Germinal center (tissue), 1 donor: ENCODE data around the gene SMYD3.

ENCODE experiments used
- DNase-seq: peaks from one replicate; pipeline ENCODE4 v3.0.0; 2012; ENCODE audit warnings: mixed read lengths, low spot score

The SMYD3 gene

DNA sequence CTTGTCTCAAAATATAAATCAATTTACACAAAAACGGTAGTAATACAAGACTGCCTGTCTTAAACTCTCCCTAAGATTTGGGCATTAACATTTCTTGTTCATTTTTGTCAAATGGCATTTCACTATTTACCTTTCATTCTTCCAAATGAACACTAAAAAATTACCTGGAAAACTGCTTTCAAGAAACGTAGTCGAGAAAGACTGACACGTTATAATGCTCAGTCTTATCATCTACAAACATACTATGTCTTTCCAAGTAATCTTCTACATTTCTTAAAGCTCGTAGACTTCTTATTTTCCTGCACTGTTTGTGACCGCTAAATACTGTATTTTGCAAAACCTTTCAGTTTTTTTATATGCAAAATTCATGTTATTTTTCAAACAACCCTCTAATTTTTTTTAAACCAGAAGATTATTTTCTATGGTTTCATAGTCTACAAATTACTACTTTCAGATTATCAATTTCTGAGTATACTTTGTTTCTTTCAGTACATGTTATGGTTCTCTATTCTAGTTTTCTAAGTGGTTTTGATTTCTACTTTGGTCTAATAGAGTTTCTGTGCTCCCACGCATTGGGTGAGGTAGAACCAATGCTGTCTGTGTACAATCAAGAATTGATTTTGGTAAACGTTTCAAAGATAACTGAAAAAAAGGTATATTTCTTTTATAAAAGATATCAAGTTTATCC lies 336.4 kb downstream of the SMYD3 start:
- DNase-seq, result no peak

DNA sequence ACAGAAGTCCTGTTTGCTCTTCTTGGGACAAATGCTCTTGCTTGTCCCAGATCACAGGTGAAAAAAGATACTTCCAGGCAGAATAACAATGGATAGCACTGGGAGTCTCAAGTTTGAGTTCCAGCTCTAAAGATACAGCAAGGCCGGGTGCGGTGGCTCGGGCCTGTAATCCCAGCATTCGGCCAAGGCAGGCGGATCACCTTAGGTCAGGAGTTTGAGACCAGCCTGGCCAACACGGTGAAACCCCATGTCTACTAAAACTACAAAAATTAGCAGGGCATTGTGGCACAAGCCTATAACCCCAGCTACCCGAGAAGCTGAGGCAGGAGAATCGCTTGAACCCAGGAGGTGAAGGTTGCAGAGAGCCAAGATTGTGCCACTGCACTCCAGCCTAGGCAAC lies 337.6 kb downstream of the SMYD3 start:
- DNase-seq, result no peak

GRCh38 chr1:246169019-246169418 lies 338.1 kb downstream of the SMYD3 start:
- DNase-seq, result no peak

GRCh38 chr1:246166841-246167240 lies 340.2 kb downstream of the SMYD3 start:
- DNase-seq, result no peak

DNA sequence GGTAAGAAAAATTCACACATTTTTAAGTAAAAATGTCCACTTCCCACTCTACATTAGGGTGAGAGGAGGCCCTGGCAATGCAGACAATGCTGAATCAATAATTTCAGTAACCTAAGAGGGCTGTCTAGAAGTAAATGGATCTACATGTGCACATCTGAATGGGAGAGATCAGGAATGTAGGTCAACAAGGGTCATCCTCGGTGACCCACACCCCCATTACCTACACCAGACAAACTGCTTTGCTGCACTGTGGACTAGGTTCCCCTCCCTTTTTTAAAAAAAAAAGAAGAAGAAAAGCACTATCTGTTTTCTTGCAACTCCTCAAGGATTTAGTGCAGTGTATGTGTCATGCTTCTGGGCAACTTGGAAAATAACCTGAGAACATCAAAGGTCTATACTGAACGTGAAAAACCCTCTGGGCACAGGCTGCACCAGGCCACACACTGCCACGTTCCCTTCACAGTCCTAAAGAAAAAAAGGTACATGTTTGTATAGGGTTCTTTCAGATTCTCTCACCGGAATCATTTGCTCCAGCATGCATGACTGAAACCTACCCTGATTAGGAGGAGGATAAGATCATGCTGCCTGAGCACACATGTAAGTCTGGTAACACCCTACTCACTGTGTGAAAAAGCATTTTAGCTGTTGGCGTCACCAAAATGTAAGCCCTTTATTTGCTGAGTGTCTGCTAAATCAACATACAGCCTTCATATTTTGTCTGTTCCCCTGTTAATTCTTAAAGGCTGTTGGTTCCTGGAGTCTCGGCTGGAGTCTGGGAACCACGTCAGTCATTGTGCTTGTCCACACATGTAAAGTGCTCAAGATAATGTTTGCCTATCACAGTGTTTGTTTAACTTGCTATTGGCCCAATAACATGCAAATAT lies 341.0 kb downstream of the SMYD3 start:
- no peak for DNase-seq

- no peak for DNase-seq
These were observed 342.3 kb downstream of the SMYD3 start for GRCh38 chr1:246164764-246165163.

DNA sequence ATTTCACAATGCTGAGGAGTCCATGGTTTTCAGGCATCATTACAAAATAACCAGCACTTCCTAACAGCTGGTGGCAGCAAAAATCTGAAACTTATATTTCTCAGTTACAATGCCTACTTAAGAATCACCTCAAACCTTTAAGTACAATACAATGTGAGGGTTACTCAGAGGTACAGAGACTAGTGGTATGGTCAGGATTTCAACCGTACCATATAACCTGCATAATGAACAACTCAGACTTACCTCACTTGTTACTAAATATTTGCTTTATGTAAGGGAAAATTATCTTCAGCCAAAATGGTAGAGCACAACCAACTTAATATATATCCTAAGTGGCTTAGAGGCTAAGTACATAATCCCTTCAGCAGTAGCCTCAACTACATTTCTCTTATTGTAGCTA lies 344.5 kb downstream of the SMYD3 start:
- DNase-seq, result no peak

DNA sequence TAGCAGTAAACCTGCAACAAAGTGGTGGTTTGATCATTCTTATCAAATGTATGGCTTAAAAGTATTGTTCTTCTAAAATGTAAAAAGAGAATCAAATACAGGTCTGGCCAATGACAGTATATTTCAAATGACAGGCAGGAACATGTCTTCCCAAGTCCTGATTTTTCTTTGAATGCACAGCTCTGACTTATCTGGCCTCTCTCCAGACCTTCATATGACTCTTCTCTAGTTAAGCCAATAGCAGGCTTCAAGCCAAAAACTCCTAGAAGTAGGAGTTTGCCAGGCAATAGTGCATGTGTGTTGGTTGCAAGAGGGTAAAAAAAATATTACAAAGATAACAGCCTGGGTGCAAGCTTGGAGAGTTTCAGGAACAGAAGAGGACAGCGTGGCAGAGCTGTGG lies 345.5 kb downstream of the SMYD3 start:
- DNase-seq, result no peak

DNA sequence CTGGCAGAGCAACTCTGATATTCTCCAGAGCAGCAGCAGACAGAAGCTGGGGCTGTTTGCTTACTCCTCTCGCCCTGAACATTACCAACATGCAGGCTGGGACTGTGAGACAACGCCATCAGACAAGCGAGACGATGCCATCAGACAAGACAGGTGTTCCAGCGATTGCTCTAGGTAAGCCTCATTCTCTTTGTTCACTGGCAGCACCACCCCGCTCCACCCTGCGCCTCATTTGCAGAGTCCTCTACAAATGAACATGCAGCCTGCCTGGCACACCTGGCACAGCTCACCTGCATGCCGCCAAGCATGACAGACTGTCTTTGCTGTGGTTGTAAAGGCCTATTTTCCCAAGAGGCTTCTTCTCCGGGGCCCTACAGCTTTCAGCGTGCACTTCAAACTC lies 346.2 kb downstream of the SMYD3 start:
- no peak for DNase-seq

GRCh38 chr1:246160374-246160773 lies 346.7 kb downstream of the SMYD3 start:
- no peak for DNase-seq

DNA sequence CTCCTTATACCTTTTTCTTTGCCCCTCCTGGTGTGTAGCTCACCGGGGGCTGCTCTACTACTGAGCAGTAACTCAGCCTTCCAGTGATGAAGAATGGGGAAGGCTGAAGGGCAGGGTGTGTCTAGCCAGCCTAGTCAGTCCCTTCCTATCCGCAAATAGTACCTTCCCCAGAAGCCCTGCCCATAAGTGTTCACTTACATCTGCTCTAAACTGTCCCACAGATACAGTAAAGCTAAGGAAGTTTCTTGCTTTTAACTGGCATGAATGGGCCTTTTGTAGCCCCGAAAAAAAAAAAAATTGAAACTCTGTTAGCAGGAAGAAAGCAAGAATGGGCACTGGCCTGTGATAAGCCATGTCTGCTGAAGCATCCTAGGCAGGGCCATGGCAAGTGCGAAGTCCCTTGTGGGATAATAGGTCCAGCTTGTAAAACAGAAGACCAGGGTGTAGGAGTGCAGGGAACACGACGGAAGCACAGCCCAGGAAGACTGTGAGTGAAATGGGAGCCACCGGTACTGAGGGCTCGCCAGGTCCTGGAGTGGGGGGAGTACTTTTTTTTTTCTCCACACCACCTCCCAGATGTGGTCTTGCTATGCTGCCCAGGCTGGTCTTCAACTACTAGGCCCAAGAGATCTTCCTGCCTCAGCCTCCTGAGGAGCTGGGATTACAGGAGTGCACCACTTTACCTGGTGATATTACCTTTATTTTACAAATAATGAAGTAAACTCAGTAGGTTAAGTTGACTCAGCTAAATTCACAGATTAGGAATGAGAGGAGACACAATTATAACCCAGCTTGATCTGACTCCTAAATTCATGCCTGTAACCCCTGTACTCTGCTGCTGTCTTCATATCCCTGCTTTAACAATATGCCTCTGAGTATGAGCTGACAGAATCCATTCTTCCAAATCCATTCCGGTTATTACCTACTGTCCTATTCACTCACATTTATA lies 347.5 kb downstream of the SMYD3 start:
- no peak for DNase-seq

GRCh38 chr1:246158131-246158530 lies 348.9 kb downstream of the SMYD3 start:
- DNase-seq, result no peak

GRCh38 chr1:246157516-246157915 lies 349.6 kb downstream of the SMYD3 start:
- no peak for DNase-seq

GRCh38 chr1:246156847-246157246 lies 350.2 kb downstream of the SMYD3 start:
- DNase-seq, result no peak

GRCh38 chr1:246155923-246156322 lies 351.2 kb downstream of the SMYD3 start:
- no peak for DNase-seq

DNA sequence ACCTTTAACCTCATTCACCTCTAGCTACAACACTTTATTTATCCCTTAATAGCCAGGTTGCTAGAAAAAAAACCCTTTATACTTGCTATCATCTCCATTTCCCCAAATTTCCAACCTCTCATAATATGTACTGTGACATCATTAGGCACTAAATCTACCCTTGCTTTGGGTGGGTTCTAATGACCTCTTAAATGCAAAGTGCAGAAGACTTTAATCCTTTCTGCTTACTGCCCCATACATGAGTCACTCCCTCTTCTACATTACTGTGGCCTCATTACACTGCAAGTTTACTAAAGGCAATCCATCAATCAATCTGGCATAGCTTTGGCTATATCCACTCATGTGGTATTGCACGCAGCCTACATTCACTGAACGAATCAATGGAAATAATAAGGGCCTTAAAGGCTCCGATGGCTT lies 353.3 kb downstream of the SMYD3 start:
- no peak for DNase-seq

DNA sequence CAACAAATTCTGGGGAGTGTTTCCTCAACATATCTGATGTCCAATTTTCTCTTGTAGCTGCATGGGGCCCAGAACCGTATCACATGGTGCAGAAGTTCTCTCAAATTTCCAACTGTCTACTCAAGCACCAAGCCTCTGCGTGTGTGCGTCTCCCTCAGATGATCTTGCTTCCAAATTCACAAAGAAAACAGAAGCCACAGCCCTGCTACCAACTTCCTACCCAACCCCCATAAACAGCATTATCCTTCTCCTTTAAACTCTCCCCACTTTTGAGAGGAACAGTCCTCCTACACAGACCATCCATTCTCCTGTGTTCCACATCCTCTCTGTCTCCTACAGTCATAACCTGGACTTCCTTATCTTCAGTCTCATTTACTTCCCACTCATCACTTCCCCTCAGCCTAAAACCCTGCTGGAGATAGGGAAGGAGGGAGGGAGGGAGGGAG lies 354.1 kb downstream of the SMYD3 start:
- no peak for DNase-seq

GRCh38 chr1:246151796-246152434 lies 355.2 kb downstream of the SMYD3 start:
- DNase-seq, result no peak

- no peak for DNase-seq
These were observed 357.5 kb downstream of the SMYD3 start for GRCh38 chr1:246149543-246149942.

GRCh38 chr1:246147524-246148461 lies 359.3 kb downstream of the SMYD3 start:
- no peak for DNase-seq
